Stimulated activated CD8-positive, alpha-beta memory T cell treated with anti-CD3 and anti-CD28 coated beads, Interleukin-15, amount 100 ng/mL, for 48 hours (primary cell): ENCODE measurements around the gene ARHGEF4.
"Not testable (repeated sequence)": the region's sequence is repeated elsewhere in the genome, so short reads cannot be mapped to it uniquely, and the experiment has no call there.

Source experiments
- DNase-seq, 2 donors: peaks; one replicate each; pipeline ENCODE4 v3.0.0-alpha.2; 2020; ENCODE audit warnings: low read depth in 2 of 2

ARHGEF4 gene

GRCh38 chr2:131049150-131049718 lies 212.5 kb downstream of the ARHGEF4 start:
- DNase-seq = no peak

GRCh38 chr2:131050896-131051295 lies 214.2 kb downstream of the ARHGEF4 start:
- DNase-seq = no peak

- DNase-seq = no peak
Observed at GRCh38 chr2:131052741-131053263, 216.1 kb downstream of the ARHGEF4 start.

- no peak for DNase-seq
Observed at GRCh38 chr2:131054488-131054887, 217.8 kb downstream of the ARHGEF4 start.

GRCh38 chr2:131055169-131056065 lies 218.7 kb downstream of the ARHGEF4 start:
- no peak for DNase-seq

- no peak for DNase-seq
Observed at GRCh38 chr2:131056204-131056931, 219.7 kb downstream of the ARHGEF4 start.

- no peak for DNase-seq
Observed at GRCh38 chr2:131056932-131057287, 220.2 kb downstream of the ARHGEF4 start.

- no peak for DNase-seq
Observed at GRCh38 chr2:131058214-131058843, 221.6 kb downstream of the ARHGEF4 start.

GRCh38 chr2:131058920-131059319 lies 222.2 kb downstream of the ARHGEF4 start:
- DNase-seq = no peak

GRCh38 chr2:131063501-131064283 lies 227.0 kb downstream of the ARHGEF4 start:
- DNase-seq = no peak

- DNase-seq = no peak
Observed at GRCh38 chr2:131064589-131065512, 228.1 kb downstream of the ARHGEF4 start.

GRCh38 chr2:131067465-131068125 lies 230.9 kb downstream of the ARHGEF4 start:
- no peak for DNase-seq

GRCh38 chr2:131068172-131068571 lies 231.5 kb downstream of the ARHGEF4 start:
- DNase-seq = not testable (repeated sequence)

- DNase-seq = not testable (repeated sequence)
Observed at GRCh38 chr2:131075578-131075977, 238.9 kb downstream of the ARHGEF4 start.

GRCh38 chr2:131076707-131077106 lies 240.0 kb downstream of the ARHGEF4 start:
- no peak for DNase-seq

GRCh38 chr2:131077182-131077846 lies 240.6 kb downstream of the ARHGEF4 start:
- DNase-seq = no peak

GRCh38 chr2:131077966-131078365 lies 241.3 kb downstream of the ARHGEF4 start:
- DNase-seq = no peak

GRCh38 chr2:131079931-131080330 lies 243.2 kb downstream of the ARHGEF4 start:
- not testable (repeated sequence) for DNase-seq

- DNase-seq = no peak
Observed at GRCh38 chr2:131081190-131081589, 244.5 kb downstream of the ARHGEF4 start.
